Measurements from ENCODE around the gene EFHB. TPM values are rescaled to one million over a fixed set of nuclear protein-coding genes. Genes with fewer than 3 reads are reported as not detected.
"Not testable (repeated sequence)": the region's sequence is repeated elsewhere in the genome, so short reads cannot be mapped to it uniquely, and the experiment has no call there.

Gene EFHB
- total RNA-seq, 1 donor from 2014 or later, result not detected

- ATAC-seq (no peak), DNase-seq (ENCODE audit: missing footprints) (no peak)
- intact Hi-C loops (cut with DNase I), result no loop called here
These were observed 3.7 kb upstream of the EFHB start for GRCh38 chr3:19937459-19938294.

DNA sequence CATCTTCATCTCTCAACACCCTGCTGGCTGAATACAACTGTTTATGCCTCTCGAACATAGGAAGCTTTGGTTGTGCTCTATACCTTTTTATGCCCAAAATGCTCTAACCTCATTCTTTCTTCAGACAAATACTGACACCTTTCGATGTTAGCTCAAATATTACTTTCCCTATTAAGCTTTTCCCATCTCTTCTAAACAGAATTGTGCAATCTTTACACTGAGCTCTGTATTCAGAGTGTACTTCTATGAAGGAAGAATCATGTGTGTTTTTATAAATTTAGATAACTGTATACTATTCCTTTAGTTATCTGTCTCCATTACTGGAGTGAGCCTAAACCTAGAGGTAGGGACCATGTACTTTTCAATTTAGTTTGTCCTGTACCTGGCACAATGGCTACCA lies 1.6 kb downstream of the EFHB start:
- ATAC-seq (no peak), DNase-seq (ENCODE audit: missing footprints) (no peak)
- intact Hi-C loops (cut with DNase I), result no loop called here

GRCh38 chr3:19931767-19932188 lies 2.2 kb downstream of the EFHB start:
- intact Hi-C loops (cut with DNase I), result no loop called here
- DNase-seq (ENCODE audit: missing footprints) (no peak), ATAC-seq (no peak)

GRCh38 chr3:19931180-19931692 lies 2.8 kb downstream of the EFHB start:
- DNase-seq (ENCODE audit: missing footprints), result no peak
- ATAC-seq, result no peak
- intact Hi-C loops (cut with DNase I), result no loop called here

GRCh38 chr3:19920401-19921080 lies 13.5 kb downstream of the EFHB start:
- ATAC-seq, result no peak
- DNase-seq (ENCODE audit: missing footprints), result no peak
- intact Hi-C loops (cut with DNase I), result no loop called here

DNA sequence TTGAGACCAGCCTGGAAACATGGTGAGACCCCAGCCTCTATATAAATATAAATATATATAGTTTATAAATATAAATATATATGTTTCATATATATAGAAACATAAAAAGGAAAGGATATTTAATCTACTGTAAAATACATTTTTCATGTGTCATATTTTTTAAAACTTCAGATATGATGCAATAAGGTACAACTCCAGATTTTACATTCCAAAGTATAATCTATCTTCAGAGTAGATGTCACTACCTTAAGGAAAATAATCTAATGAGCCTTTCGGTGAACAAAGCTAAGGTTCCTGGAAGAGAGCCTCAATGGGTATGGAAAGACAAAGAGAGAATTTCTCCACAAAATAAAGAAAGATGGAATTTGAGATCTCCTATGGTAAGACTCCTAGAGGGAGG lies 16.9 kb downstream of the EFHB start:
- intact Hi-C loops (cut with DNase I), result no loop called here
- DNase-seq (ENCODE audit: missing footprints), result no peak
- ATAC-seq, result no peak

DNA sequence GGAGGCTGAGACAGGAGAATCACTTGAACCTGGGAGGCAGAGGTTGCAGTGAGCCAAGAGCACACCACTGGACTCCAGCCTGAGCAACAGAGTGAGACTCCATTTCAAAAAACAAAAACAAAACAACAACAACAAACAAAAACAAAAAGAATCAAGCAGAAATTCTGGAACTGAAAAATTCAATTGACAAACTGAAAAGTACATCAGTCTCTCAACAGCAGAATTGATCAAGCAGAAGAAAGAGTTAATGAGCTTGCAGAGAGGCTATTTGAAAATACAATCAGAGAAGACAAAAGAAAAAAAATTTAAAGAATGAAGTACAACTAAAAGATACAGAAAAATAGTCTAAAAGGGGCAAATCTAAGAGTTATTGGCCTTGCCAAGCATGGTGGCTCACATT lies 22.6 kb downstream of the EFHB start:
- DNase-seq (ENCODE audit: missing footprints) (no peak), ATAC-seq (no peak)
- intact Hi-C loops (cut with DNase I), result no loop called here

GRCh38 chr3:19907523-19907922 lies 26.5 kb downstream of the EFHB start:
- no peak for ATAC-seq
- DNase-seq (ENCODE audit: missing footprints), result no peak
- intact Hi-C loops (cut with DNase I), result no loop called here

- ATAC-seq, result no peak
- no peak for DNase-seq (ENCODE audit: missing footprints)
- intact Hi-C loops (cut with DNase I), result no loop called here
These were observed 30.4 kb downstream of the EFHB start for GRCh38 chr3:19903649-19904048.

- ATAC-seq (no peak), DNase-seq (ENCODE audit: missing footprints) (no peak)
- intact Hi-C loops (cut with DNase I), result no loop called here
These were observed 32.1 kb downstream of the EFHB start for GRCh38 chr3:19901918-19902317.

- no peak for ATAC-seq
- intact Hi-C loops (cut with DNase I), result no loop called here
- DNase-seq (ENCODE audit: missing footprints), result no peak
These were observed 32.7 kb downstream of the EFHB start for GRCh38 chr3:19901337-19901736.

DNA sequence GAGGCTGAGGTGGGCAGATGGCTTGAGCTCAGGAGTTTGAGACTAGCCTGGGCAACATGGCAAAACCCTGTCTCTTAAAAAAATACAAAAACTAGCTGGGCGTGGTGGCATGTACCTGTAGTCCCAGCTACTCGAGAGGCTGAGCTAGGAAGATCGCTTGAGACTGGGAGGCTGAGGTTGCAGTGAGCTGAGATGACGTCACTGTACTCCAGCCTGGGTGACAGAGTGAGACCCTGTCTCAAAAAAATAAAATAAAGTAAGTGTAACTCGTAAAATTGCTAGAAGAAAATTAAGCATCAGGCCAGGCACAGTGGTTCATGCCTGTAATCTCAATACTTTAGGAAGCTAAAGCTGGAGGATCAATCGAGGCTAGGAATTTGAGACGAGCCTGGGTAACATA lies 34.2 kb downstream of the EFHB start:
- DNase-seq (ENCODE audit: missing footprints); ATAC-seq; intact Hi-C loops (cut with DNase I): not testable (repeated sequence)

- ATAC-seq, result no peak
- intact Hi-C loops (cut with DNase I), result no loop called here
- DNase-seq (ENCODE audit: missing footprints), result no peak
These were observed 34.8 kb downstream of the EFHB start for GRCh38 chr3:19899264-19899663.

DNA sequence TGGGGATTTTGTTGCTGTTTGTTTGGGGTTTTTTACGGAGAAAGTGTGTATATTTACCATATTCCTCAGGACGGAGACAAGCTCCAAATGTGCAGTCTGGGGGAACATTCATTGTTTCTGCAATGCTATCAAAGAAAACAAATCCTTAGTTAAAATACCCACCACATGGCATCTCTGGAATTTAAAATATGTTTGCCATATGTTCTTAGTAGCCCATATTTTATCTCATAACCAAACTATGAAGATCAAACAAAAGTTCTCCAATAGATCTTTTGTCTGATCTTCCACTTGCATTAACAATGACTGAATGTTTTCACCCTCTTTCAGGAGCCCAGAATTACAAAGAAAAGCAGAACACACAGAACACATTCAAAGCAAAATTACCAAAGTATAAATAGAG lies 35.3 kb downstream of the EFHB start:
- ATAC-seq (no peak), DNase-seq (ENCODE audit: missing footprints) (no peak)
- intact Hi-C loops (cut with DNase I), result no loop called here

- ATAC-seq, result no peak
- DNase-seq (ENCODE audit: missing footprints), result no peak
- intact Hi-C loops (cut with DNase I), result no loop called here
These were observed 42.3 kb downstream of the EFHB start for GRCh38 chr3:19891740-19892139.

DNA sequence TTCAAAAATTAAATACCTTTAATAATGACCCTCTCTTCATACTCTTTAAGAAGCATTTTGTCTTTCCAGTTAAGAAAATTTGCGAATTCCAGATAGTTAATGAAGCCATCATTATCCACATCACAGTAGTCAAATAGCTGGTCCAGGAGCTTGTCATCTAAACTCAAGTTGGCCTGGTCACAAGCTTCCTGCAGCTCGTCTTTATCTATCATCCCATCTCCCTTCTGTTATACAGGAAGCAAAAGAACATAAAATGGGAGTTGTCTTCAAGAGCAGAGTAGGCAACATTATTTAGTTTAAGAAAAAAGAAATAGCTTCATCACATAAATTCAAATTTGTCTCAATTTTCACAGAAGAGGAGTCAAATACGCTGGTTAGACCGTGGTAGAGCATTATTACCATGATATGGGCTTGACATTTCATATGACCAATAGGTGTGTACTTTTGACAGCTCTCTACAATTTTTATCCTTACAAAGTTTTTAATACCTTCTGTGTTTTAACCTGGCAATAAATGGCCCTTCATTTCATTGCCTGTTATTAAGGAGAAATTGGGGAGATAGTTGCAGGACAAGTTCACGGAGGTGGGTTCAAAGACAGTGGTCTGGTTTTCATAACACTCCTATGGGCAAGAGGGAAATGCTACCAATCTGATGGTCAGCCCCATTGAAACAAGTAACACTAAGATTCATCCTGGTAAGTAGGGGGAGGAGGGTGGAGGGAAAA lies 45.4 kb downstream of the EFHB start:
- no peak for DNase-seq (ENCODE audit: missing footprints)
- no peak for ATAC-seq
- intact Hi-C loops (cut with DNase I), result loop anchor here (2.0 to 5.0 kb wide), 4 partner anchors 58 to 299 kb away; partner anchors contain the start of genes KAT2B, RAB5A and SGO1

DNA sequence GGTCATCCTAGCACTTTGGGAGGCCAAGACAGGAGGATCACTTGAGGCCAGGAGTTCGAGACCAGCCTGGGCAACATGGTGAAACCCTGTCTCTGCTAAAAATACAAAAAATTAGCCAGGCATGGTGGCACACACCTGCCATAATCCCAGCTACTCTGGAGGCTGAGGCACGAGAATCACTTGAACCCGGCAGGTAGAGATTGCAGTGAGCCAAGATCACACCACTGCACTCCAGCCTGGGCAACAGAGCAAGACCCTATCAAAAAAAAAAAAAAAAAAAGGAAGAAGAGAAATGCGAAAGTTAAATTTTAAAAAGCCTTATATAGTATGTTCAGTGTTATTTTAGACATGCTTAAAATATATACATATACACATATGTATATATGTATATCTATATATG lies 46.9 kb downstream of the EFHB start:
- DNase-seq (ENCODE audit: missing footprints); ATAC-seq: not testable (repeated sequence)
- intact Hi-C loops (cut with DNase I), result loop anchor here (5.0 kb wide), 3 partner anchors 155 to 300 kb away; partner anchors contain the start of genes KAT2B and SGO1

GRCh38 chr3:19886404-19886803 lies 47.6 kb downstream of the EFHB start:
- DNase-seq (ENCODE audit: missing footprints) (no peak), ATAC-seq (no peak)
- intact Hi-C loops (cut with DNase I), result loop anchor here (5.0 kb wide), 3 partner anchors 156 to 301 kb away; partner anchors contain the start of genes KAT2B and SGO1

DNA sequence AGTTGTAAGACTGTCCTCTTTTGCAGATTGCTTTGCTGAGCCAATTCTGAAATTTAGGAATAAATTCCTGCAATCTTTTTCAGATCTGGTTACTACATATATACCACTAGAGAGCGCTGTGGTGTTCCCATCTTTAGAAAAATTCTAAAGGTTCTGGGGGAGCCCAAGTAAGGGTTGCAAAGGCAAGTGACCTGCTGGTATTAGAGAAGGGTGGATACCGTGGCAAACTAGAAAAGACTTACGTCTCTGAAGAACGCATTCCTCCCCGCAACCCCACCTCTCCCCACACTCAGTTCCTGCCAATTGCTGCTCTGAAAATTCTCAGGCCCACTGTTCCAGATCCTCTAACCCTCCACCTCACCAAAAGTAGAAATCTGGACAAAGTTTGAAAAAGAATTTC lies 48.5 kb downstream of the EFHB start:
- intact Hi-C loops (cut with DNase I), result loop anchor here (5.0 kb wide), 3 partner anchors 157 to 302 kb away; partner anchors contain the start of genes KAT2B and SGO1
- no peak for ATAC-seq
- no peak for DNase-seq (ENCODE audit: missing footprints)

Measured in Right ventricle myocardium inferior (tissue), 1 donor.